LNCAP (cell line): ENCODE measurements around the gene ASB5.

ENCODE experiments used
- TF ChIP-seq, protein P1 (sequence below): fragments of 450-650 bp; IDR thresholded peaks from 2 replicates; pipeline ENCODE4 v1.5.1; 2017; ENCODE audit warnings: mild to moderate bottlenecking

Gene ASB5

DNA sequence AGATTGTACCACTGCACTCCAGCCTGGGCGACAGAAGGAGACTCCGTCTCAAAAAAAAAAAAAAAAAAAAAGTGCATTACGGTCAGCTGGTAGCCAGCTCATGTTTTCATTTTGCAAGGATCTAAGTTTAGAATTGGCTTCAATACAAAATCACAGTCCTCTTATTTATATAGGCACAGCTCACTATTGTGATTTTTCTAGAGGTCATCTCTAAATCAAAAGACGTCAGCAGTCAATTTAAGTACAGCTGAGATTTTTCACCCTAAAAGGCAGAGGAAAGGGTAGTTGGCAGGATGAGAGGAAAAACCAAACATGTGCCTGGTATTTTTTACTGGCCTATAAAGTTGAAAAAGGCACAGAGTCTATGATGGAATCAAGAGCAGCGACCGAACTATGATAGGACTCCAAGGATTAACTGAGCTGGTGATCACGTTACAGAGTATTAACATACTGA, 30.8 kb downstream of the ASB5 start:
- TF ChIP-seq, protein P1, sequence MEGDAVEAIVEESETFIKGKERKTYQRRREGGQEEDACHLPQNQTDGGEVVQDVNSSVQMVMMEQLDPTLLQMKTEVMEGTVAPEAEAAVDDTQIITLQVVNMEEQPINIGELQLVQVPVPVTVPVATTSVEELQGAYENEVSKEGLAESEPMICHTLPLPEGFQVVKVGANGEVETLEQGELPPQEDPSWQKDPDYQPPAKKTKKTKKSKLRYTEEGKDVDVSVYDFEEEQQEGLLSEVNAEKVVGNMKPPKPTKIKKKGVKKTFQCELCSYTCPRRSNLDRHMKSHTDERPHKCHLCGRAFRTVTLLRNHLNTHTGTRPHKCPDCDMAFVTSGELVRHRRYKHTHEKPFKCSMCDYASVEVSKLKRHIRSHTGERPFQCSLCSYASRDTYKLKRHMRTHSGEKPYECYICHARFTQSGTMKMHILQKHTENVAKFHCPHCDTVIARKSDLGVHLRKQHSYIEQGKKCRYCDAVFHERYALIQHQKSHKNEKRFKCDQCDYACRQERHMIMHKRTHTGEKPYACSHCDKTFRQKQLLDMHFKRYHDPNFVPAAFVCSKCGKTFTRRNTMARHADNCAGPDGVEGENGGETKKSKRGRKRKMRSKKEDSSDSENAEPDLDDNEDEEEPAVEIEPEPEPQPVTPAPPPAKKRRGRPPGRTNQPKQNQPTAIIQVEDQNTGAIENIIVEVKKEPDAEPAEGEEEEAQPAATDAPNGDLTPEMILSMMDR = no peak

DNA sequence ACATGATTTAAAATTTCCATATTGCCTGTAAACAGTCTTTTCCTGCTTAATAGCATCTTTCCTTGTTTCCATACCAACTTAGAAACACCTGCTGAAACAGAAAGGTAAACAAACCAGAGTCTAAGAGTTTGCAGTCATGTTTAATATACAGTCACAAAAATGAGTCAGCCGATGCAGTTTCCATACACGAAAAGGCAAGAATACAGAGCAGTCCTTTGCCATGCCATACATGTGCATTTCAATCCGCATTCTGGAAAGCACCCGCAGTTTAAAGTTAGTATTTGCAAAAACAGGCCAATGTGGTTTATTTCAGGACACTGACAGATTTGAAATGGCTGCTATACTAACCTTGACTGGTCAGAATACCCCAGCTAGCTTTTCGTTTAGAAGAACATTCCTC, 32.1 kb downstream of the ASB5 start:
- TF ChIP-seq, protein P1 = no peak

DNA sequence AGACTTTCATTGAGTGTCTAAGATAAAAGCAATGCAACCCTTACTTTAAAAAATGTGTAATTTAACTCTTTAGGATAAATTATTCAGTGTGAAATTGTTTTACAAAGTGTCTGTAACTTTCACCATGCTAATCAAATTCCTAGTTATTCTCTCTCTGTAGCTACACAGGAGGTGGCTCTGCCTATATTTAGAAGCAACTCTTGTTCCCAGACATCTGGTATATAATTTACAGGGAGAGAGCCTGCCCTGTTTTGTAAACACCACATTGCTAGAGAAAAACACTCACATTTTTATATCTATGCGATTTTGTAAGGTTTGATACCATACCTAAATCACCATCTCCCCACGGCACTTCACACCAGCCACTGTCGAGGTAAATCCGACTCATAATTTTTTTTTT, 38.2 kb downstream of the ASB5 start:
- TF ChIP-seq, protein P1 = no peak

DNA sequence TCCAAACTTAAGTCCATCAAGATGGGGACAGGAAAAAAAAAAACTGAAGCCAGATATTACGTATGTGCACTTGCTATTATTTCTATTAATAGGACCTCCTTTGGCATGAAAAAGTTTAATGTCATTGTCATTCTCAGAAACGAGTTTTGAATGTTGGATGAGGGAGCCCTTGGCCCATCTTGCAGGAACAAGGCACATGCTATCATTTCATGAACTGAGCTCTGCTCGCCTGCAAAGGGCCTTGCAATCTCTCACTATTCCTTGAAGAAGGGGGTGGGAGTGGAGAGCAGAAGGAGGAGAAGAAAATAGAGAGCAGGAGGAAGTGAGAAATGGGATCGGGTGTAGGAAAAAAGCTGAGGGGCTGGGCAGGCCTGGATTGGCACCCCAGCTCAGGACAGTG, 39.4 kb downstream of the ASB5 start:
- TF ChIP-seq, protein P1 = no peak

DNA sequence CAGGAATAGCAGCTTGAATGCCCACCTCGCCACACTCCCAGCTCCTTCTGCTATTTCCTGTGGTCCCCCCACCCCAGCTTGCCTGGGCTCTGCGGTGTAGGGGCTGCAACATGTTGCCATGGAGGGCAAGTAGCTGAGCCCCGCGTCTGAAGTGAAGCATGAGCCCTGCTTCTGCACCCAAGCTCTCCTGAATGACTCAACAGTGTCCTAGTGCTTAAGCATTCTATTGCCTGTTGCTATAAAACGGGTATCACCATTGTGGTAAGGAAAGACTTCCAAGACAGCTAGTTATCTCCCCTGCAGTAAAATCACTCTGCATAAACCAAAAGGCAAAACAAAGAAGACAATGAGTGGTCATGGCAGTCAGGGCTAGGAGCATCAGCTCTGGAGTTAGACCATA, 42.3 kb downstream of the ASB5 start:
- TF ChIP-seq, protein P1 = no peak

DNA sequence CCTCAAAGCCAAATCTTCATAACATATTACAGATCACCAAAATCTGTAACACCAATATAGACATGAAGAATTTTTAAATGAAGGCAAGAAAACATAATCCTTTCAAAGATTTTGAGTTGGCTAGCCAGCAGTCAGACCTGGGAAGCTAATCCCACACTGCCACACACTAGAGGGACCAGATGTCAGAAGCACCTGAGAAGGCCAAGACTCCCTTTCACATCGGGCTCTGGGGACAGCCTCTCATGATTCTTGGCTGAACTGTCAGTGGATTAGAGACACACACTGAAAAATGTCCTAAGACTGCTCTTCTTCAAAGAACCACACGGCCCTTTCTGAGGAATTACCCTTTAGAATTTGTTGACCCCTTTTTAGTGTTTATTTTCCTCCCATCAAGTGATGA, 45.5 kb downstream of the ASB5 start:
- TF ChIP-seq, protein P1 = no peak

DNA sequence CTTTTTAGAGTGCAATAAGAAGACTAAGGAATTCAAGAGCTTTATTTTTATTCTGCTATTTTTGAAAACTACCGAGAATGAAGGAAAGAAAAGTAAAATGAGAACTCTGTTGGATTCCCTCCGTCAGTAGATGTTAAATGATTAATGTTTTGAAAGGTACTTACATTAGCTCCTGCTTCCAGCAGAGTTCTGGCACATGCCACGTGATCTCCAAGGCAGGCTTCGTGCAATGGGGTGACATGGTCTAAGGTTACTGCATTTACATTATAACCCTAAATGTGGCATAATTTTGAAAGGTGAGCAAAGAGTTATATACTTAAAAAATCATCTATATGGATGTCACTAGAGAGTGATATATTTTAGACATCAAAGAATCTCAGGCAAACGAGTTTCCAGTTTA, 46.9 kb downstream of the ASB5 start:
- TF ChIP-seq, protein P1 = no peak

DNA sequence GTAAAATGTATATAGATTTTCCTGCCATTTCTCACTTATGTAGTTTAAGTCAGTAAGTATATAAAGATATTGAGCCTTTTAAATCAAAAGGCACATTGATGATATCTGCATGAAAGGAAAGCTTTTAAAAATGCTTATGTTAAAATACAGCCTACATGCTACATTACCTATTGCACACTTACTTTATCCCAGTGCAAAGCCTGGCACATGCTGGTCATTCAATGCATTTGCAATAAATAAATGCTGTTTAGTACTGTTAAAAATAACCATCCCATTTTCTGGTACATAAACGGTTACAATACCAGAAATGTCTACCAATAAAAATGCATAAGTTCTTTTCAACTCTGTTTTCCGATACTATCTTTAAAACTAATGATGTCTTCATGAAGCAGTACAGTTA, 51.5 kb downstream of the ASB5 start:
- TF ChIP-seq, protein P1 = no peak
